Progenitor cell of endocrine pancreas (in vitro differentiated cells): ENCODE results near the gene CPSF4. TPM values are rescaled to one million over a fixed set of nuclear protein-coding genes. Genes with fewer than 3 reads are reported as not detected.
"Not testable (repeated sequence)": the region's sequence is repeated elsewhere in the genome, so short reads cannot be mapped to it uniquely, and the experiment has no call there.

Experiments used
- DNase-seq: peaks from one replicate; pipeline ENCODE4 v3.0.0; 2021; ENCODE audit warnings: low spot score; ENCODE audit not compliant: unreplicated experiment
- H3K27ac Mint-ChIP-seq: 2 replicates; pipeline ENCODE4 v1.8.0; 2021; ENCODE audit warnings: mild to moderate bottlenecking, moderate library complexity, mixed read lengths
- H3K27me3 Mint-ChIP-seq: 2 replicates; pipeline ENCODE4 v1.8.0; 2021; ENCODE audit warnings: mixed read lengths
- H3K36me3 Mint-ChIP-seq: 2 replicates; pipeline ENCODE4 v1.8.0; 2022; ENCODE audit warnings: mixed read lengths; ENCODE audit not compliant: insufficient read depth
- H3K4me1 Mint-ChIP-seq: 2 replicates; pipeline ENCODE4 v1.8.0; 2021; ENCODE audit warnings: low read depth, mixed read lengths
- H3K4me3 Mint-ChIP-seq: 2 replicates; pipeline ENCODE4 v1.8.0; 2021; ENCODE audit warnings: low read depth, mild to moderate bottlenecking, moderate library complexity, mixed read lengths
- H3K9me3 Mint-ChIP-seq: 2 replicates; pipeline ENCODE4 v1.8.0; 2021; ENCODE audit warnings: low read depth, mixed read lengths
- CTCF ChIP-seq: fragments of 200-600 bp; sonication (generic); IDR thresholded peaks from one replicate; pipeline ENCODE4 v1.5.0; 2021; ENCODE audit warnings: antibody characterized with exemption, mild to moderate bottlenecking; ENCODE audit not compliant: unreplicated experiment
- total RNA-seq: library from RNA; stranded (reverse); gene quantifications from 2 replicates; pipeline ENCODE4 v1.2.1, GENCODE V29; 2021

Gene CPSF4
- total RNA-seq, 1 donor from 2014 or later, result 77.4 TPM

GRCh38 chr7:99424932-99425730, 13.6 kb upstream of the CPSF4 start:
- Mint-ChIP-seq H3K27ac (no peak overlapping the region), H3K27me3 (no peaks in the 10 kb centered on the region), H3K4me3 (no peak overlapping the region), H3K9me3 (no peaks in the 10 kb centered on the region), H3K36me3 (peaks cover 17% of the 10 kb centered on the region), H3K4me1 (peaks cover 4% of the 10 kb centered on the region)
- no peak for DNase-seq
- no peak for TF ChIP-seq CTCF

- no peaks in the 10 kb centered on the region for H3K9me3 Mint-ChIP-seq
- TF ChIP-seq CTCF, result no peak
- H3K36me3 Mint-ChIP-seq, result peaks cover 25% of the 10 kb centered on the region
- H3K4me3 Mint-ChIP-seq, result no peak overlapping the region
- DNase-seq, result no peak
- no peak overlapping the region for H3K27ac Mint-ChIP-seq
- peaks cover 22% of the 10 kb centered on the region for H3K4me1 Mint-ChIP-seq
- H3K27me3 Mint-ChIP-seq, result no peaks in the 10 kb centered on the region
These were observed 9.7 kb upstream of the CPSF4 start for GRCh38 chr7:99428972-99429566.

GRCh38 chr7:99429756-99430155, 9.0 kb upstream of the CPSF4 start:
- TF ChIP-seq CTCF, result no peak
- H3K27me3 Mint-ChIP-seq, result no peaks in the 10 kb centered on the region
- no peak overlapping the region for H3K4me3 Mint-ChIP-seq
- peaks cover 22% of the 10 kb centered on the region for H3K4me1 Mint-ChIP-seq
- no peak overlapping the region for H3K27ac Mint-ChIP-seq
- no peaks in the 10 kb centered on the region for H3K9me3 Mint-ChIP-seq
- peaks cover 24% of the 10 kb centered on the region for H3K36me3 Mint-ChIP-seq
- no peak for DNase-seq

GRCh38 chr7:99431756-99432540, 6.8 kb upstream of the CPSF4 start:
- Mint-ChIP-seq H3K4me3 (peak overlapping the region; percentile 16), H3K36me3 (peaks cover 24% of the 10 kb centered on the region), H3K27ac (peak overlapping the region; percentile 97), H3K4me1 (peaks cover 22% of the 10 kb centered on the region)
- DNase-seq, H3K9me3 Mint-ChIP-seq, H3K27me3 Mint-ChIP-seq: not testable (repeated sequence)

- no peaks in the 10 kb centered on the region for H3K27me3 Mint-ChIP-seq
- peaks cover 17% of the 10 kb centered on the region for H3K4me1 Mint-ChIP-seq
- no peak for TF ChIP-seq CTCF
- no peaks in the 10 kb centered on the region for H3K9me3 Mint-ChIP-seq
- no peak for DNase-seq
- H3K36me3 Mint-ChIP-seq, result peaks cover 19% of the 10 kb centered on the region
- no peak overlapping the region for H3K4me3 Mint-ChIP-seq
- H3K27ac Mint-ChIP-seq, result peak overlapping the region; percentile 69
These were observed 5.6 kb upstream of the CPSF4 start for GRCh38 chr7:99433158-99433557.
